OCI-M2 (cell line): Measurements from ENCODE around the gene SIRT7.
"Not testable (repeated sequence)": the region's sequence is repeated elsewhere in the genome, so short reads cannot be mapped to it uniquely, and the experiment has no call there.

ENCODE experiments used
- DNase-seq: peaks from one replicate; lab custom pipeline; 2025; ENCODE audit not compliant: unreplicated experiment; lab: John Stamatoyannopoulos, UW

Gene SIRT7

GRCh38 chr17:81954131-81955057 is 36.4 kb upstream of the SIRT7 start:
- no peak for DNase-seq

DNA sequence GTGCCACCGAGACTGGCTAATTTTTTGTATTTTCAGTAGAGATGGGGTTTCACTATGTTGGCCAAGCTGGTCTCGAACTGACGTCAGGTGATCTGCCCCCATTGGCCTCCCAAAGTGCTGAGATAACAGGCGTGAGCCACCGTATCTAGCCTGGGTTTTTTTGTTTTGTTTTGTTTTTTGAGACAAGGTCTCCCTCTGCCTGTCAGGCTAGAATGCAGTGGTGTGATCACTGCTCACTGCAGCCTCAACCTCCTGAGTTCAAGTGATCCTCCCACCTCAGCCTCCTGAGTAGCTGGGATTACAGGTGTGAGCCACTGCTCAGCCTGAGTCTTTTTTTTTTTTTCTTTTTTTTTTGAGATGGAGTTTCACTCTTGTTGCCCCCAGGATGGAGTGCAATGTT is 35.5 kb upstream of the SIRT7 start:
- not testable (repeated sequence) for DNase-seq

GRCh38 chr17:81952792-81953228 is 34.8 kb upstream of the SIRT7 start:
- no peak for DNase-seq

DNA sequence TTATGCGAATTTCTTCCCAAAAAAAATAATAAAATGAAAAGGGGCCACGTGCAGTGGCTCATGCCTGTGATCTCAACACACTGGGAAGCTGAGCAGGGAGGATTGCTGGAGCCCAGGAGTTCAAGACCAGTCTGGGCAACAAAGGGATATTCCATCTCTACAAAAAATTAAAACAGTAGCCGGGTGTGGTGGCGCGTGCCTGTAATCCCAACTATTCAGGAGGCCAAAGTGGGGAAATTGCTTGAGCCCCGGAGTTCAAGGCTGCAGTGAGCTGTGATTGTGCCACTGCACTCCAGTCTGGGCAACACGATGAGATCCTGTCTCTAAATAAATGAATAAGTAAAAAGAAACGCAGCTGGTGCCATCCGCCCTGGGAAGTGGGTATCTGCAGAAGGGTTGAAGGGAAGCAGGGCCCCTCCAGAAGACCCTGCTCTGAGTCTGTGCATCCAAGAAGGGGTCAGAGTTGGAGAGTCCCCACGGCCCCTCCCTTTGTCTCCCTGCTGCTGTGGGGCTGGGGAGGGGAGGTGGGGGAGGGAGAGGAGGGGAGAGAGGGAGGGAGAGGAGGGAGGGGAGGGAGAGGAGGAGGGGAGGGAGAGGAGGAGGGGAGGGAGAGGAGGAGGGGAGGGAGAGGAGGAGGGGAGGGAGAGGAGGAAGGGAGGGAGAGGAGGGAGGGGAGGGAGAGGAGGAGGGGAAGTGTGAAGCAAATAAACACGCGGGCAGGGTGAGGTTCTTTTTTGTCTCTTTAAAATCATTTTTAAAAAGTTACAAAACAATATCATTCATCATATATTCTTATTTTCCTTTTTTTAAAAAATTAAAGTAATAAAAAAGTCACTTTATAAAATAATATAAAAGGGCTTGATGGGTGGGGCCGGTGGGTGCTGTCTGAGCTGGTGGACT is 34.1 kb upstream of the SIRT7 start:
- no peak for DNase-seq

DNA sequence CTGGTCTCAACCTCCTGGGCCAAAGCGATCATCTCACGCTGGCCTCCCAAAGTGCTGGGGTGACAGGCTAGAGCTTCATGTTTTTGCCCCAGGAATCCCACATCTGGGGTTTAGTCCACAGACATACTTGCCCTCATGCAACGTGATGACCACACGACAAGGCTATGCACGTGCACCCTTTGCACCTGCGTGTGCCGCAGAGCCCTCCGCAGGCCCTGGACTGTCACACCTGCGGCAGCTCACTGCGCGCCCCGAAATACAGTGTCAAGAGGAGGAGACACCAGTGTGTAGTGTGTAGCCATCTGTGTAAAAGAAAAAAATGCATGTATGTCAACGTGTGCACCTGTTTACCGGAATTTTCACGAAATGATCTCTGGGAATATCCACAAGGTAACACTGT is 32.5 kb upstream of the SIRT7 start:
- DNase-seq: no peak

GRCh38 chr17:81948635-81949378 is 30.8 kb upstream of the SIRT7 start:
- DNase-seq: no peak

GRCh38 chr17:81947189-81947588 is 29.2 kb upstream of the SIRT7 start, which contains the start of gene MYADML2:
Gene MYADML2 (minus strand): TSS chr17:81947233. CDS start chr17:81941741, 5,492 bp downstream.
- no peak for DNase-seq

DNA sequence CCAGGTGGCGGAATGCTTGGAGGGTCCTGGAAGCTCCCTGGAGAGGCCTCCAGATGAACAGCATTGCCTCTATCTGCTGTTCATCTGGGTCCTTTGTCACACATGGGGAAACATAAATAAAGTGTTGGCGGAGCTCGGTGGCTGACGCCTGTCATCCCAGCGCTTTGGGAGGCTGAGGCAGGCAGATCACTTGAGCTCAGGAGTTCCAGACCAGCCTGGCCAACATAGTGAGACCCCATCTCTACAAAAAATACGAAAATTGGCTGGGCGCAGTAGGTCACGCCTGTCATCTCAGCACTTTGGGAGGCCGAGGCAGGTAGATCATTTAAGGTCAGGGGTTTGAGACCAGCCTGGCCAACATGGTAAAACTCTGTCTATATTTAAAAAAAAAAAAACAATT is 26.9 kb upstream of the SIRT7 start:
- DNase-seq: no peak

DNA sequence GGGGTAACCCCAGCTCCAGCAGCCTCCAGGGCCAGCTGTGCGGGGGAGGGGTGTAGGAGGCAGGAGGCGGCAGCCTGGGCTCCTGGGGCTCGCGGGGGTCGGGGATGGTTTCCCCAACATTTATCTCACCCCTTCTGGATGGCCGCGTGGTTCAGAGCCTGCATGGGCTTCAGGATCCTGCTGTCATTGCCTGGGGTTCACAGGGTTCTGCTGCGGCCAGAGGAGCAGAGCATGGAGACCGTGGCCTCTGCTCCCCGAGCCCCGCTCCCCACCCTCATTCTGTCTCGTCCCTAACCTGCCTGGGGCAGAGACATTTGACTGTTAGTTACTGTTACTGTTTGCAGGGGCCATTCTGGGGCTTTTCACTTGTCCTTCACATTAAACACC is 24.2 kb upstream of the SIRT7 start:
- DNase-seq: no peak

DNA sequence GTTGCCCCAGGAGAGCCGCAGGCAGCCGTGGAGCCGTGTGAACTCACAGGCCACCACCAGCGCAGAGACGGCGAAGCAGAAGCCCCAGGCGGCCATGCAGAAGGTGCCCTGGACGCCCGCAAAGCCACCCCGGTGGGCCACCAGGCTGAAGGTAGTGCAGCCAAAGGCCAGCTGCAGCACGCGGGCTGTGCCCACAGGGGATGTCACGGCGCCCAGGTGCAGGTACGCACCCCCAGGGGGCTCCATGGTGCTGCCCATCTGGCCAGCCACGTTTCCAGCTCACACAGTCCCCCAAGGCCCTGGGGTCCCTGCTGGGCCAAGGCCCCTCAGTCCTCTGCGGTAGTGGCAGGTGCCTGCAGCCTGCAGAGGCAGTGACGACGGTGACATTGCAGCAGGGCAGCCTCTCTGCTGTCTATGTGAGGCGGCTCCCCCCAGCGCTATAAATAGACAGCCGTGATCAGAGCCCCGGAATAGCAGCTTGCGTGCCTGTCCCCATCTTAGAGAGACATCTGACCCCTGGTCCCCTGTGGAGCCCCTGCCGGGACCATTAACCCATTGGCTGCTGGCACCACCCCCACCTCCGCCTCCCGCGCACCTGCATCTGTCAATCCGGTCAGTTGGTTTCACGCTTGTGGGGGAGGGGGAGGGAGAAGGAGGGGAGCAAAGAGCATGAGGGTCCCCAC is 23.6 kb upstream of the SIRT7 start:
- DNase-seq: no peak

DNA sequence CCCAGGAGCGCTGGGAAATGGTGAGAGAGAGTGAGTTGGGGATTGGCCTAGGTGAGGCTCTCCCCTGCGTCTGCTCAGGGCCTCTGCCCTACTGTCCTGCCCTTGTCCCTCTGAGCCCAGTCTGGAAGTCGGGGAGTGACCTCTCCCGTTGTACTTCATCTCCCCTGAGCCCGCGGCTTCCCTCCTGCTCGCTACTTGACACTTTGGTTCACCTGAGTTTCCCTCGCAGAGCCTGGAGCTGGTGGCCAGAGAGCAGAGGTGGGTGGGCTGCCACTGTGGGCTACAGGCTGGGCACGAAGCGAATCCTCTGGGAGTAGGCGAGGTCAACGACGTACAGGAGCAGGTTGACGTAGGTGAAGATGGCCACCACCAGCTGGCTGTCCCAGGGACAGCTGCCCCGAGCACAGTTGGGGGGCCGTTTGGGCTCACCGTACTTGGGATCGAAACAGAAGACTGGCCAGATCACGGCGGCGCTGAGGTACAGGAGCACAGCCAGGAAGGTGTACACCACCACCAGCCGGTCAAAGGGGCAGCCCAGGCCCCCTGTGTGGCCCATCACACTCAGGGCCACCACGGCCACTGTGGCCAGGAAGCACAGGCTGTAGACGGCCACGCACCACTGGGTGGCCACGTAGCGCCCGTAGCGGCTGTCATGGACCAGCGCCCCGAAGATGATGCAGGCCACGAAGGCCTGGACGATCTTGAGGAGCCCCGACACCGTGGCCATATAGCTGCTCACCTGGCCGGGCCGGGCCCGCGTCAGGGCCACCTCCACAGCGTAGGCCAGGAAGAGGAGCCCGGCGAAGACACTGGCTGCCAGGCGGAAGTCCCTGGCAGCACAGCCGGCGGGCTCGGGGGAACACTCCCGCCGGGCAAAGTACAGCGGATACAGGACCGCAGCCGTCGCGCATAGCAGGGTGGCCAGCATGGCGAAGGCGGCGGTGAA is 22.8 kb upstream of the SIRT7 start:
- no peak for DNase-seq

- no peak for DNase-seq
Measured at GRCh38 chr17:81939881-81940385, 22.0 kb upstream of the SIRT7 start.

GRCh38 chr17:81939218-81939617 is 21.2 kb upstream of the SIRT7 start:
- no peak for DNase-seq

DNA sequence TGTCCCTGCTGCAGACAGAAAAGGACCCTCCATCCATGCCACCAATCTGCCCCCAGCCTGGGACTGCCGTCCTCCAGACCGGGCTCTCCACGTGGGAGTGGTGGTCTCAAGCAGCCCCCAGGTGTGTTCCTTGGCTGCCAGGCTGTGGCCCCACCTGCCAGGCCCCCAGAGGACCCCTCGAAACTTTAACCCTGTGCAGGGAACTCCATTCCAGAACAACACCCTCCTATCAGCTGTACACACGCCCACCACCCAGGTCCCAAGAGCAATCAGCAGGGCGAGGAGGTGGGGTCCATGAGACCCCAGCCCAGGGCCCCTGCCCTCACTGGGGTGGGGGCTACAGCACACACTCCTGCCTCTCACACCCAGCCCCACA is 17.7 kb upstream of the SIRT7 start:
- DNase-seq: no peak

GRCh38 chr17:81934850-81935708 is 17.1 kb upstream of the SIRT7 start:
- DNase-seq: no peak

DNA sequence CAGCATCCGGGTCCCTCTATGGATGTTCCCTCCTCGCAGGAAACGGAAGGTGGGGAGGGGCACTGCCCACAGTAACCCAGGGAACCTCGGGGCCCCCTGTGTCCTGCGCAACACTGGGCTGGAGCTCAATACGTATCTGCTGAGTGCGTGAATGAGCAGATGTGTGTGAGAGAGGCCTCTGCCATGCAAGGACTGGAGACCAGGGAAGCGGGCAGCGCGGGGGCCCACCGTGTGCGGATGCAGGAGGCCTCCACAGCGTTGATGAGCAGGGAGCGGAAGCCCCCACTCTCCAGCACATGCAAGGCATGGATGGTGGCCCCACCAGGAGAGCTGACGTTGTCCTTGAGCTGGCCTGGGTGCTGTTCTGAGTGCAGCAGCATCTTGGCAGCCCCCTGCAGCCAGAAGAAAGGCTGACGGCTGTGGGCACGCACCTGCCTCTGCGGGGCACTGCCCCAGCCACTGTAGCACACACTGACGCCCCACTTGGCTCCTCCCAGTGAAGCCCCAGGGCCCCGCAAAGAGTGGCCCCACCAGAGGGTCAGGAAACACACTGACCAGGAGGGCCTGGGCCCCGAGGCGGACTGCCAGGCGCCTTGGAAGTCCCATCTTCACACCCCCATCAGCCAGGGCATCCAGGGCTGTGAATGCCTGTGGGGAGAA is 16.3 kb upstream of the SIRT7 start:
- DNase-seq: no peak

DNA sequence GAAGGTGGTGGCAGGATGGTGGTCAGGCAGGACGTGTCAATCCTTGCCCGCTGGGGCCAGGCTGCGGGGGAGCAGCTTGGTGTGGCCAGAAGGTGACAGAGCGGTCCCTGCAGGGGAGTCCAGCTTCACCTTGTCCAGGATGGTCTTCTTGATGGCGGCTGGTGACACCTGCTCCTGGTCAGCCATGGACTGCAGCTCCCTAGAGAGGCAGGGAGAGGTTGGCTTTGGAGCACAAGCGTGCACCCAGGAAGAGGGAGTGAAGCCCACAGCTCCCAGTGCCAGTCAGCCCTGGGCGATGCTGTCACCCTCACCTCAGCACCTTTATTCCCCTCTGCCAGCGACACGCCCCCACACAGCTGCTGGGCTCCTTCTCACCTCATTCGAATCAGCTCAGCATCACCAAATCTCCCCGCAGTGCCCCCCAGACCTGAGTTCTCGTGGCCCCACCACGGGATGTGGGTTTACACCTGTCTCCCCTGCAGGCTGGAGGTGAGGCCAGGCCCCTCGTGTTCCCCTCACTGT is 15.3 kb upstream of the SIRT7 start:
- no peak for DNase-seq
